HL-60 (cell line): ENCODE results near the gene GRK5.

Experiments used
- DNase-seq, 2 experiments: peaks; one replicate each; pipeline ENCODE4 v3.0.0-alpha.2; 2010 to 2020; ENCODE audit warnings: low read depth in 1 of 2, low spot score in 1 of 2
- H3K27ac ChIP-seq: fragments of 250-450 bp; sonication (Bioruptor Pico); replicated peaks from 2 replicates; pipeline ENCODE4 v1.5.1; 2020; ENCODE audit warnings: mild to moderate bottlenecking, moderate library complexity
- H3K27me3 ChIP-seq: fragments of 250-450 bp; sonication (Bioruptor Pico); 2 replicates; pipeline ENCODE4 v1.5.1; 2021; ENCODE audit warnings: mild to moderate bottlenecking, moderate library complexity; ENCODE audit not compliant: insufficient read depth, poor library complexity, severe bottlenecking
- H3K4me3 ChIP-seq: replicated peaks from 2 replicates; pipeline ENCODE4 v1.5.1; 2011; ENCODE audit warnings: mild to moderate bottlenecking, control low read depth, low read length; ENCODE audit not compliant: insufficient read depth
- CTCF ChIP-seq: IDR thresholded peaks from one replicate; pipeline ENCODE4 v1.5.1; 2011; ENCODE audit warnings: low read length, control low read depth, inconsistent platforms; ENCODE audit not compliant: insufficient read depth
- GABPA ChIP-seq: IDR thresholded peaks from 2 replicates; pipeline ENCODE4 v1.6.1; 2012; ENCODE audit warnings: low read depth
- POLR2AphosphoS5 ChIP-seq: IDR thresholded peaks from 2 replicates; pipeline ENCODE4 v1.6.1; 2012; ENCODE audit warnings: low read depth
- REST ChIP-seq: IDR thresholded peaks from 2 replicates; pipeline ENCODE4 v1.6.1; 2012; ENCODE audit warnings: low read depth; ENCODE audit not compliant: insufficient replicate concordance
- SPI1 ChIP-seq: IDR thresholded peaks from 2 replicates; pipeline ENCODE4 v1.6.1; 2012; ENCODE audit warnings: low read depth, mild to moderate bottlenecking, borderline replicate concordance

GRK5 gene

GRCh38 chr10:119217991-119218490, 10.7 kb downstream of the GRK5 start:
- no peak for TF ChIP-seq SPI1
- TF ChIP-seq REST = no peak
- no peak for TF ChIP-seq CTCF
- no peak for TF ChIP-seq GABPA
- no peak for TF ChIP-seq POLR2AphosphoS5
- H3K27ac ChIP-seq = no peak overlapping the region
- no peak overlapping the region for H3K4me3 ChIP-seq
- H3K27me3 ChIP-seq = peaks cover 3% of the 10 kb centered on the region
- DNase-seq = no peak

GRCh38 chr10:119219871-119220270, 12.5 kb downstream of the GRK5 start:
- DNase-seq = no peak
- Histone ChIP-seq H3K27ac (no peak overlapping the region), H3K4me3 (no peak overlapping the region), H3K27me3 (peaks cover 3% of the 10 kb centered on the region)
- no peak for TF ChIP-seq POLR2AphosphoS5
- peak; percentile 72; the same call in 1 of the 2 replicates for TF ChIP-seq SPI1

- Histone ChIP-seq H3K27ac (no peak overlapping the region), H3K27me3 (peaks cover 3% of the 10 kb centered on the region), H3K4me3 (no peak overlapping the region)
- no peak for DNase-seq
- TF ChIP-seq GABPA = no peak
- TF ChIP-seq REST = no peak
- no peak for TF ChIP-seq POLR2AphosphoS5
- TF ChIP-seq SPI1 = no peak
- TF ChIP-seq CTCF = no peak
Observed at GRCh38 chr10:119221201-119221600, 13.8 kb downstream of the GRK5 start.

- no peak for DNase-seq
- Histone ChIP-seq H3K27me3 (peaks cover 3% of the 10 kb centered on the region), H3K27ac (no peak overlapping the region), H3K4me3 (no peak overlapping the region)
- TF ChIP-seq REST (no peak), GABPA (no peak), CTCF (no peak), POLR2AphosphoS5 (no peak), SPI1 (no peak)
Observed at GRCh38 chr10:119221666-119222065, 14.3 kb downstream of the GRK5 start.
